Lower leg skin (tissue), 4 donors: ENCODE measurements around the gene ADGRD1. TPM values are rescaled to one million over a fixed set of nuclear protein-coding genes. Genes with fewer than 3 reads are reported as not detected.

ENCODE experiments used
- DNase-seq, 2 donors: peaks; one replicate each; pipeline ENCODE4 v3.0.0-alpha.2; 2019; ENCODE audit warnings: low spot score in 2 of 2
- H3K4me3 ChIP-seq: fragments of 200-600 bp; sonication (generic); 2 replicates; pipeline ENCODE4 v1.5.1; 2017; ENCODE audit warnings: mild to moderate bottlenecking, low read depth; ENCODE audit not compliant: poor library complexity, severe bottlenecking
- CTCF ChIP-seq, 3 donors: fragments of 450-650 bp; IDR thresholded peaks; one replicate each; pipeline ENCODE4 v1.5.1; 2016; ENCODE audit warnings: antibody characterized with exemption in 3 of 3, mild to moderate bottlenecking in 3 of 3, moderate library complexity in 2 of 3
- POLR2A ChIP-seq, 2 donors: fragments of 450-650 bp; IDR thresholded peaks; one replicate each; pipeline ENCODE4 v1.6.1; 2016 to 2017; ENCODE audit warnings: antibody characterized with exemption in 2 of 2, mild to moderate bottlenecking in 1 of 2, moderate library complexity in 1 of 2
- WGBS, 2 donors: methylation state at CpG; one replicate each; pipeline ENCODE4 v1.1.5; 2018; 5-methylcytosine and 5-hydroxymethylcytosine counted together
- intact Hi-C: fragments of 100-400 bp; cut with DNase I; formaldehyde crosslinking; loops from one replicate; pipeline ENCODE4 v1.15.0; 2023; ENCODE audit warnings: low total_unique reads
- total RNA-seq, 4 donors: library from RNA; depleted of rRNA; stranded (reverse); fragments of >200 nt; gene quantifications; one replicate each; pipeline ENCODE4 v1.1.0, GENCODE V29; 2016

ADGRD1 gene
- total RNA-seq, 4 donors from 2014 or later: 8.3 to 11.6 (median 8.9) TPM

DNA sequence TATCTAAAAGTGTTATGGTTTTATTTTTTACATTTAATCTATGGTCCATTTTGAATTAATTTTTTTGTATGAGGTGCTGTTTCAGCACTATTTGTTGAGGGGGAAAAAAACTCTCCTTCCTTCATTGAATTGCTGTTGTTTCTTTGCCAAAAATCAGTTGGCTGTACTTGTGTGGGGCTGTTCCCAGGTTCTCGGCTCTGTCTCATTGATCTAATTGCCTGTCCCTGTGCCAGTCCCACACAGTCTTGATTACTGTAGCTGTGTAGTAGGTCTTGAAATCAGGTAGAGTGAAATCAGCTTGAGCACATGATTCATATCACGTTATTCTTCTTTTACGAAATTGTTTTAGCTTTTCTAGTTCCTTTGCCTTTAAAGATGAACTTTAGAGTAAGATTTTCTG lies 109.7 kb downstream of the ADGRD1 start:
- TF ChIP-seq CTCF (IDR thresholded peaks at IDR 0.05) (no peak), POLR2A (IDR thresholded peaks at IDR 0.05) (no peak)
- no peak for DNase-seq
- no peak overlapping the region for H3K4me3 ChIP-seq
- intact Hi-C loops: no loop called here
- 35 to 41% methylated on average over 3 of the region's 3 CpGs for WGBS, 2 donors

- 81 to 89% methylated on average over 2 of the region's 2 CpGs for WGBS, 2 donors
- TF ChIP-seq POLR2A (IDR thresholded peaks at IDR 0.05) (no peak), CTCF (IDR thresholded peaks at IDR 0.05) (no peak)
- H3K4me3 ChIP-seq: no peak overlapping the region
- intact Hi-C loops: no loop called here
- no peak for DNase-seq
These were observed 110.3 kb downstream of the ADGRD1 start for GRCh38 chr12:131063960-131064359.

GRCh38 chr12:131065279-131065678 lies 111.6 kb downstream of the ADGRD1 start:
- WGBS, 2 donors: 64 to 70% methylated on average over 11 of the region's 11 CpGs
- no peak for TF ChIP-seq CTCF (IDR thresholded peaks at IDR 0.05)
- TF ChIP-seq POLR2A (IDR thresholded peaks at IDR 0.05): no peak
- no peak overlapping the region for H3K4me3 ChIP-seq
- DNase-seq: peak in 1 of 2 donors; percentile 58
- intact Hi-C loops: no loop called here

- WGBS, 2 donors: 88 to 94% methylated on average over 3 to 4 of the region's 4 CpGs
- intact Hi-C loops: no loop called here
- peak in 1 of 2 donors; percentile 62 for DNase-seq
- TF ChIP-seq CTCF (IDR thresholded peaks at IDR 0.05) (no peak), POLR2A (IDR thresholded peaks at IDR 0.05) (no peak)
- no peak overlapping the region for H3K4me3 ChIP-seq
These were observed 112.1 kb downstream of the ADGRD1 start for GRCh38 chr12:131065801-131066200.

- TF ChIP-seq POLR2A (IDR thresholded peaks at IDR 0.05): no peak
- no peak for TF ChIP-seq CTCF (IDR thresholded peaks at IDR 0.05)
- intact Hi-C loops: no loop called here
- WGBS, 2 donors: 82 to 83% methylated on average over 27 of the region's 27 CpGs
- H3K4me3 ChIP-seq: no peak overlapping the region
- peak in 1 of 2 donors; percentile 80 for DNase-seq
These were observed 112.6 kb downstream of the ADGRD1 start for GRCh38 chr12:131066207-131066885.
